GM18499 (cell line): ENCODE results near the gene ZNF827.

ENCODE experiments used
- ATAC-seq: cut with Tn5 transposase; IDR thresholded peaks from one replicate; pipeline ENCODE4 v1.9.1; 2021; ENCODE audit warnings: moderate number of reproducible peaks; ENCODE audit not compliant: insufficient read depth, unreplicated experiment

Gene ZNF827

GRCh38 chr4:145935253-145936141, 3.1 kb downstream of the ZNF827 start:
- no peak for ATAC-seq

- ATAC-seq, result no peak
Observed at GRCh38 chr4:145934434-145935047, 4.1 kb downstream of the ZNF827 start.

GRCh38 chr4:145933134-145933533, 5.5 kb downstream of the ZNF827 start:
- no peak for ATAC-seq

- no peak for ATAC-seq
Observed at GRCh38 chr4:145931403-145931802, 7.2 kb downstream of the ZNF827 start.

GRCh38 chr4:145930592-145930991, 8.0 kb downstream of the ZNF827 start:
- no peak for ATAC-seq

GRCh38 chr4:145929415-145930178, 9.0 kb downstream of the ZNF827 start:
- ATAC-seq, result no peak

- no peak for ATAC-seq
Observed at GRCh38 chr4:145928748-145929147, 9.9 kb downstream of the ZNF827 start.

GRCh38 chr4:145927030-145927429, 11.6 kb downstream of the ZNF827 start:
- ATAC-seq, result no peak

GRCh38 chr4:145921231-145921630, 17.4 kb downstream of the ZNF827 start:
- ATAC-seq, result no peak

- no peak for ATAC-seq
Observed at GRCh38 chr4:145920205-145920604, 18.4 kb downstream of the ZNF827 start.

- no peak for ATAC-seq
Observed at GRCh38 chr4:145912376-145912775, 26.2 kb downstream of the ZNF827 start.

- ATAC-seq, result no peak
Observed at GRCh38 chr4:145909773-145910172, 28.9 kb downstream of the ZNF827 start.

- no peak for ATAC-seq
Observed at GRCh38 chr4:145909281-145909715, 29.3 kb downstream of the ZNF827 start.

- ATAC-seq, result no peak
Observed at GRCh38 chr4:145907812-145908211, 30.8 kb downstream of the ZNF827 start.

- no peak for ATAC-seq
Observed at GRCh38 chr4:145907390-145907789, 31.2 kb downstream of the ZNF827 start.

GRCh38 chr4:145904413-145905177, 34.0 kb downstream of the ZNF827 start:
- no peak for ATAC-seq

- no peak for ATAC-seq
Observed at GRCh38 chr4:145902522-145902921, 36.1 kb downstream of the ZNF827 start.

GRCh38 chr4:145899886-145900460, 38.6 kb downstream of the ZNF827 start:
- no peak for ATAC-seq

- no peak for ATAC-seq
Observed at GRCh38 chr4:145898926-145899531, 39.6 kb downstream of the ZNF827 start.
